IPS-18c (cell line): Measurements from ENCODE around the gene SRRT.
"Not testable (repeated sequence)": the region's sequence is repeated elsewhere in the genome, so short reads cannot be mapped to it uniquely, and the experiment has no call there.

Source experiments
- H3K4me3 ChIP-seq: 2 replicates; pipeline ENCODE4 v1.7.0; 2013; ENCODE audit warnings: low read depth, mild to moderate bottlenecking, low read length, moderate library complexity; ENCODE audit not compliant: insufficient read depth
- H3K9me3 ChIP-seq: one replicate; pipeline ENCODE4 v1.6.1; 2013; ENCODE audit warnings: mild to moderate bottlenecking, low read length, moderate library complexity; ENCODE audit not compliant: control insufficient read depth, insufficient read depth

SRRT gene

GRCh38 chr7:100847360-100847759, 27.5 kb upstream of the SRRT start:
- no peaks in the 10 kb centered on the region for H3K9me3 ChIP-seq
- no peak overlapping the region for H3K4me3 ChIP-seq

DNA sequence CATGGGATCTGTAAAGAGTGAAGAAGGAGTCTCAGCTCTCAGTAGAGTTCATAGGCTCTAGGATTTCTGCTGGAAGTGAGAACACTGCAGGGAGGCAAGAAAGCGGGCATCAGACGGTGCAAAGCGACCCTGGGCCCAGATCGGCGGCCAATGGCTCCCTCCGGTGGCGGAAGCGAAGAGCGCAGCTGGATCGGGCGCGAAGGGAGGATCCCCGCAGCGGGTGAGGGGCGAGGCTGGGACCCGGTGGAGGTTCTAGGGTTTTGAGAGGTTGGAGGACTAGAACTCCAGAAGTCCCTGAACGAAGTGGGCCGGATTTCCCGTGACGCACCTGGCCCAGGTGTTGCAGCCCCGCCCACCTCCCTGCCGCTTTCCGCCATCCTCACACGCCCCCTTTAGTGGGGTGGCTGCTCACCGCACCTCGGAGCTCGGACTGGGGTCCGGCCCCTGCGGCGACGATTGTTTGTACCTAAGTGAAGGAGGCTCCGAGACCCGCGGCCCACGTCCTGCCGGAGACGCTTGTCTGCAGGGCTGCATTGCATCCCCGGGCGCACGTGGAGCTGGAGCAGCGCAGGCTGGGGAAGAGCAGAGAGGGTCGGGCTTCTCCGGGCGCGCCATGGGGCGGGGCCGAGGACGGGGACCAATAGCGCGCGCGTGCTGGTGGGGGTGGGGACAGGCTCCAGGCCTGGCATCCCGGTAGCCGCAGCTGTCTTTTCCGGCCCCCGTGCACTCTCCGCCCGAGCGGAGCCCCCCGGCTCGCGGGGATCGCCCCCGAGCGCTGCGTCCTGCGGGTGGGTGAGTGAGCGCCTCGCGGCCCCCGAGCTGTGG, 22.6 kb upstream of the SRRT start, which contains the start of gene SLC12A9:
TSS of gene SLC12A9 (plus strand) at position 666 of the 825 bp plus-strand sequence. CDS start 1,485 bp downstream, outside the sequence.
- no peaks in the 10 kb centered on the region for H3K9me3 ChIP-seq
- H3K4me3 ChIP-seq, result peak within 1 kb of the TSS; percentile 89

DNA sequence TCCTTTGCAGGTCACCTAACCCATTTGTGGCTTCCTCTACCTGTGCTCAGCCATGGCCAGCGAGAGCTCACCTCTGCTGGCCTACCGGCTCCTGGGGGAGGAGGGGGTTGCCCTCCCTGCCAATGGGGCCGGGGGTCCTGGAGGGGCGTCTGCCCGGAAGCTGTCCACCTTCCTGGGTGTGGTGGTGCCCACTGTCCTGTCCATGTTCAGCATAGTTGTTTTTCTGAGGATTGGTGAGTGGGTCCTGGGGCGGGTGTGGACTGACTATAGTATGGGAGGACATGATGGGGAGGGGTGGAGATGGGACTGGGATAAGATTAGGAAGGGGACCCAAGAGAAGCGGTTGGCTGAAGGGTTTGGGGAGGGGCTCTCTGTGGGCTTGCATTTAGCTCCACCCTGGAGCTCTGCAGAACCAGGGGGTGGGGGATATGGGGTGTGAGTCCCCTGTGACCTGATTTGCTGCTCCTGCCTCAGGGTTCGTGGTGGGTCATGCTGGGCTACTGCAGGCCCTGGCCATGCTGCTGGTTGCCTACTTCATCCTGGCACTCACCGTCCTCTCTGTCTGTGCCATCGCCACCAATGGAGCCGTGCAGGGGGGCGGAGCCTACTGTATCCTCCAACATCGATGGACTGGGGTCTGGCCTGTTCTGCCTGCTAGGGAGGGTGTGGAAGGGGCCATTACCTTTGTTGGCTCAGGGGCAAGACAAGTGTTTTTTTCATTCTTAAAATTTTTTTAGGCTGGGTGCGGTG, 20.6 kb upstream of the SRRT start:
- H3K4me3 ChIP-seq, result no peak overlapping the region

DNA sequence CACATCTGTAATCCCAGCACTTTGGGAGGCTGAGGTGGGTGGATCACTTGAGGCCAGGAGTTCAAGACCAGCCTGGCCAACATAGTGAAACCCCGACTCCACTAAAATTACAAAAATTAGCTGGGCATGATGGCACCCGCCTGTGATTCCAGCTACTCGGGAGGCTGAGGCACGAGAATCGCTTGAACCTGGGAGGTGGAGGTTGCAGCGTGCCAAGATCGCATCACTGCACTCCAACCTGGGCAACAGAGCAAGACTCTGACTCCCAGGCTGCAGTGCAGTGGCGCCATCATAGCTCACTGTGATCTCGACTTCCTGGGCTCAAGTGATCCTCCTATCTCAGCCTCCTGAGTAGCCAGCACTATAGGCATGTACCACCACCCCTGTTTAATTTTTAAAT, 20.0 kb upstream of the SRRT start:
- H3K9me3 ChIP-seq, H3K4me3 ChIP-seq: not testable (repeated sequence)

More for the DNA sequence above, 20.6 kb upstream of the SRRT start:
- no peaks in the 10 kb centered on the region for H3K9me3 ChIP-seq

GRCh38 chr7:100855515-100855914, 19.4 kb upstream of the SRRT start:
- no peaks in the 10 kb centered on the region for H3K9me3 ChIP-seq
- H3K4me3 ChIP-seq, result no peak overlapping the region

GRCh38 chr7:100856871-100857282, 18.0 kb upstream of the SRRT start:
- H3K4me3 ChIP-seq, result no peak overlapping the region
- no peaks in the 10 kb centered on the region for H3K9me3 ChIP-seq

GRCh38 chr7:100859856-100860255, 15.0 kb upstream of the SRRT start:
- Histone ChIP-seq H3K9me3 (no peaks in the 10 kb centered on the region), H3K4me3 (no peak overlapping the region)

- Histone ChIP-seq H3K4me3 (no peak overlapping the region), H3K9me3 (no peaks in the 10 kb centered on the region)
Measured at GRCh38 chr7:100860702-100861615, 13.9 kb upstream of the SRRT start.

- Histone ChIP-seq H3K9me3 (no peaks in the 10 kb centered on the region), H3K4me3 (no peak overlapping the region)
Measured at GRCh38 chr7:100861616-100861985, 13.3 kb upstream of the SRRT start.

DNA sequence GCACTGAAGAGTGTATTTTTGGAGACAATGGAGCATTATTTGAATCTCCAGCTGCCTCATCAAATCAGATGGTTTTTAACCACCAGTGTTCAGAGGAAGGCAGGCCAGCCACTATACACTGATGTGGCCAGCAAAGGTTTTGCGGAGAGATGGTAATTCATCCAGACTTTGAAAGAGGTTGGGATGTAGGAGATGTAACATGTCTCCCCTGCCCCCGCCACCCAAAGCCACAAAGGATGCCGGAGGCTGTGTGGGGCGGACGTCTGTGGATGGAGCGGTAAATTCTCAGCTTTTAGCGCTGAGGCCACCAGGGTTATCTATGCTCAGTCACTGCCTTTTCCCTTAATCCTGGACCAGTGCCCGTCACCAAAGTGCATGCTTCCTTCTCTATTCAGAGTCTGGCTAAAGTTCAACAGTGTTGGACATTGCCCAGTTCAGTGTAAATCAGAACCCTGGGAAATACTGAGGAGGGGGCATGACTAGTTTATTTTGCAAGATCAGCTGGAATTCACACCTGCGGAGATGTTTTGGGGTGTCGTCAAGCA, 11.4 kb upstream of the SRRT start:
- no peaks in the 10 kb centered on the region for H3K9me3 ChIP-seq
- no peak overlapping the region for H3K4me3 ChIP-seq

GRCh38 chr7:100864263-100864845, 10.5 kb upstream of the SRRT start:
- Histone ChIP-seq H3K9me3 (no peaks in the 10 kb centered on the region), H3K4me3 (no peak overlapping the region)

DNA sequence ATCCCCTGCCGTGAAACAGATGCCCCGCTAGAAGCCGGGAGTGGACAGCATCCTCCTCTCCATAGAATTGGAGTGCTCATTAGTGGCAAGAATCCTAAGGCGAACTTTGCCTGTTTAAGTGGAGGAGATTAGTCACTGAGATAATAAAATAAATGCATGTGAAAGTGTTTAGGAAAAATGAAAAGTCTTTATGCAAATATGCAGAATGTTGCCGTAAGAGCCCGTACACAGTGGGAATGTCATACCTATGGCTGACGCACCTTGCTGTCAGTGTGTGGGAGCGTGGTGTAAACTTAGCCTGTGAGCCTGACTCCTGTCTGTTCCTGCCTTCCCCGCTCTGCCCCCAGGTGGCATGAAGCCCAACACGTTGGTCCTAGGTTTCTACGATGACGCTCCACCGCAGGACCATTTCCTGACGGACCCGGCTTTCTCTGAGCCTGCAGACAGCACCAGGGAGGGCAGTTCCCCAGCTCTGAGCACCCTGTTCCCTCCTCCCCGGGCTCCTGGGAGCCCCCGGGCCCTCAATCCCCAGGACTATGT, 9.5 kb upstream of the SRRT start:
- no peaks in the 10 kb centered on the region for H3K9me3 ChIP-seq
- no peak overlapping the region for H3K4me3 ChIP-seq

GRCh38 chr7:100865938-100866728, 8.8 kb upstream of the SRRT start:
- no peak overlapping the region for H3K4me3 ChIP-seq

GRCh38 chr7:100866729-100867039, 8.2 kb upstream of the SRRT start:
- Histone ChIP-seq H3K9me3 (peaks cover 2% of the 10 kb centered on the region), H3K4me3 (peak overlapping the region; percentile 99)

More at GRCh38 chr7:100865938-100866728, 8.8 kb upstream of the SRRT start:
- H3K9me3 ChIP-seq, result no peaks in the 10 kb centered on the region

- Histone ChIP-seq H3K4me3 (peak within 1 kb of the TSS; percentile 99), H3K9me3 (peaks cover 2% of the 10 kb centered on the region)
Measured at GRCh38 chr7:100867040-100867775, 7.7 kb upstream of the SRRT start, which contains the start of gene TRIP6. TSS of gene TRIP6 (plus strand) at chr7:100867387. CDS start at chr7:100867498, 111 bp downstream.
